Natural killer cell treated with Interleukin-12 subunit alpha and Interleukin-12 subunit beta and Interleukin-15 and Interleukin-18, amount 100 ng/mL, for 72 hours (primary cell): ENCODE results near the gene ATP6V0D1. TPM values are rescaled to one million over a fixed set of nuclear protein-coding genes. Genes with fewer than 3 reads are reported as not detected.

Experiments used
- ATAC-seq, 2 donors: fragments of 150-1000 bp; cut with Tn5 transposase in 1 of 2; sonication (Bioruptor Pico), chemical (Tn5 transposase) in 1 of 2; 2 replicates each; pipeline ENCODE4 v1.10.0; 2021
- DNase-seq: peaks from one replicate; pipeline ENCODE4 v3.0.0; 2022; ENCODE audit warnings: low spot score
- H3K27ac Mint-ChIP-seq, 2 donors: 1 replicate in 1 of 2; 2 replicates in 1 of 2; pipeline ENCODE4 v1.8.0; 2022; ENCODE audit warnings: mixed read lengths in 2 of 2, mild to moderate bottlenecking in 1 of 2, moderate library complexity in 1 of 2
- H3K27me3 Mint-ChIP-seq, 2 donors: 1 replicate in 1 of 2; 2 replicates in 1 of 2; pipeline ENCODE4 v1.8.0; 2022; ENCODE audit warnings: mixed read lengths in 2 of 2
- H3K36me3 Mint-ChIP-seq: one replicate; pipeline ENCODE4 v1.8.0; 2022; ENCODE audit warnings: mixed read lengths
- H3K4me1 Mint-ChIP-seq, 2 donors: 1 replicate in 1 of 2; 2 replicates in 1 of 2; pipeline ENCODE4 v1.8.0; 2022; ENCODE audit warnings: low read depth in 2 of 2, mixed read lengths in 2 of 2, mild to moderate bottlenecking in 1 of 2
- H3K4me3 Mint-ChIP-seq: one replicate; pipeline ENCODE4 v1.8.0; 2022; ENCODE audit warnings: mixed read lengths
- H3K9me3 Mint-ChIP-seq: 2 replicates; pipeline ENCODE4 v1.8.0; 2022; ENCODE audit warnings: mixed read lengths
- total RNA-seq, 2 donors: library from RNA; stranded (reverse); gene quantifications; one replicate each; pipeline ENCODE4 v1.2.3, GENCODE V29; 2022

Gene ATP6V0D1
- total RNA-seq, 2 donors from 2014 or later: 66.9 to 85.5 TPM

DNA sequence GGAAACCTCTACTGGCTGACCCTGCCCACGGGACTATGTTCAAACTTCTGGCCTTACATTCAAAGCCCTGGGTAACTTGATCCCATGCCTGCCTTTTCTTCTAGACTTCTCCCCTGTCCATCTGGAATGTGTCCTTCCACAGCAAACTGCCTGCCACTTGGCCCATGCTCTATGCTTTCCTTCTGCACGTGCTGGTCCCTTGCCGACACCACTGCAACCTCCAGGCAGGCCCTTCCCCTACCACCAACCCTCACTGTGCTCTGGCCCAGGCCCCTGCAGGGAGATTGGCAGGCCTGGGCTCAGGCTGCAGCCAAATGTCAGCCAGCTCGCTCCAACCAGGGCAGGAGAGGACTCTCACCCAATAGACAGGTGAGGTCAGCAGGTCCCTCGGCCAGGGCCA lies 39.0 kb downstream of the ATP6V0D1 start:
- H3K36me3 Mint-ChIP-seq: peaks cover 6% of the 10 kb centered on the region
- H3K27ac Mint-ChIP-seq: no peak overlapping the region
- DNase-seq: no peak
- ATAC-seq: no peak
- no peaks in the 10 kb centered on the region for H3K9me3 Mint-ChIP-seq
- no peaks in the 10 kb centered on the region for H3K27me3 Mint-ChIP-seq
- no peak overlapping the region for H3K4me3 Mint-ChIP-seq
- H3K4me1 Mint-ChIP-seq: peaks cover 17 to 33% of the 10 kb centered on the region in 2 donors

DNA sequence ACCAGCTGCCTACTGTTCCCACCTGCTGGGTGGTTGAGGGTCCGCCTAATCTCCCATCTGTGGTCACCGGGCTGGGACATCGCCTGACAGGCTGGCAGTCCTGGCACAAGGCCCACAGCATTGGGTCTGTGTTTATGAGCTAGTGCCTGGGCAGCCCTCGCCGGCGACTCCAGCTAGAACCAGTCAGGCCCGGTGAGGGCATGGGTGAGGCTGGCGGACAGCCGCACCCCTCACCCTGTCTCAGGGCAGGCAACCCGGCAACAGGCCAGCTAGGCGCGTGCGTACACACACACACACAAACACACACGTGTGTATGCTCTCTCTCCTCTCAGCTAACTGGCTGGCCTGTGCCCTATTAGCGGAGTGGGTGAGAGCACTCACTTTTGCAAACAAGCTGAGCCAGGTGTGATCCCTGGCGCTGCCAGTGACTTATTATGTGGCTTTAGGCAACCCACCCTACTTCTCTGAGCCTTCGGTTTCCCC lies 39.6 kb downstream of the ATP6V0D1 start:
- ATAC-seq (no peak), DNase-seq (no peak)
- Mint-ChIP-seq H3K27me3 (no peaks in the 10 kb centered on the region), H3K27ac (no peak overlapping the region), H3K36me3 (peaks cover 6% of the 10 kb centered on the region), H3K4me1 (peaks cover 17 to 30% of the 10 kb centered on the region in 2 donors), H3K4me3 (no peak overlapping the region), H3K9me3 (no peaks in the 10 kb centered on the region)

DNA sequence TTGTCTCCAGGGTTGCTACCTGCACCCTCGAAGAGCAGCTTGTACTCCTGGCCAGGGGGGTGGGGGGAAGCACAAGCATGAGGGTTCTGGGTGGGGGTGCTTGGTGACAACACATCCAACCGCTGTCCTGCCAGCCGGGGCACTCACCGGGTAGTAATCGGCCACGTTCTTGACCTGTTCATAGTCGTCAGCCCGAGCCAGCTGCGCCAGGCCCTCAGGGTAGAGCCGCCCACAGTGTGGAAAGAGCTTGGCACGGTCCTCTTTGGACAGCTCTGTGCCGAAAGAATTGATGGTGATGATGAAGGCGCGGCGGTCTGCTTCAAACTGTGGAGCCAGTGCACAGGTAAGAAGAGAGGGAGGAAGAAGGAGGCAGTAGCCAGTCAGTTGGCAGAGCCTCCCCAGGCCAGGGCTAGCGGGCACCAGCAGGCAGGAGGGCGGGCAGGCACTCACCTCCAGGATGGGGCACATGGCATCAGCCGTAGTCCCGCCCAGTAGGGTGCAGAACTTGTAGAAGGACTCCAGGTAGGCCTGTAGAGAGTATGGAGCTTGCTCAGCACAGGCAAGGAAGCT lies 42.0 kb downstream of the ATP6V0D1 start:
- no peak for ATAC-seq
- Mint-ChIP-seq H3K27ac (no peak overlapping the region), H3K9me3 (no peaks in the 10 kb centered on the region), H3K27me3 (no peaks in the 10 kb centered on the region), H3K4me1 (peaks cover 17 to 27% of the 10 kb centered on the region in 2 donors), H3K4me3 (no peak overlapping the region), H3K36me3 (peaks cover 6% of the 10 kb centered on the region)
- DNase-seq: no peak

DNA sequence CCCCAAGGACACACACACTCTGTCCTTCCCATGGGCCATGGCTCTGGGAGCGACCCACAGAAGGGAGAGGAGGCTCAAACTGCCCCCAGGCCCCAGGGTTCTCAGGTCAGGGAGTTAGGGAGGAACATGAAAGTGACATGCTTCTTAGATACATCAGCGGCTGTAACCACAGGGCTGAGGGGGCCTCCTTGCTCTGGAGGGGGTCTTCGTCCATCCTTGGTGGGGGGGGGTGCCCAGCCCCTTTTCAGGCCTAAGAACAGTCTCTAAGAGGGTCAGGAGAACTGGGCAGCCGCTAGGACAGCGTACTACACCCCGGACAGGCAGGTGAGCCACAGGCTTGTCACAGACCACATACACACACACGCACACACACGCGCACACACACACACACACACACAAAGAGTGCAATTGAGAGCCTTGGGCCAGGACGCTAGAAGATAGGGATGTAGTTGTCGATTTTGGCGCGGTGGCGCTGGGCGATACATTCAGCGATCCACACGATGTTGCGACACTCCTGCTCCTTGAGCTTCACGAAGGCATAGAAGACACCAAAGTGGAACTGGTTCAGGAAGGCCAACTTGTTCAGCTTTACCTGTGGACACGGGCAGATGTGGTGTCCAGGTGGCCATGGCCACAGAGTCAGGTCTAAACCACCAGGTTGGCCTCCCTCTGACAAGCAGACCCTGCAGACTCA lies 42.7 kb downstream of the ATP6V0D1 start:
- H3K4me1 Mint-ChIP-seq: peaks cover 17 to 24% of the 10 kb centered on the region in 2 donors
- H3K4me3 Mint-ChIP-seq: peak overlapping the region; percentile 31
- no peaks in the 10 kb centered on the region for H3K9me3 Mint-ChIP-seq
- peak overlapping the region in 1 of 2 donors; percentile 75 for H3K27ac Mint-ChIP-seq
- peaks cover 0 to 2% of the 10 kb centered on the region in 2 donors for H3K27me3 Mint-ChIP-seq
- no peak for DNase-seq
- peaks cover 6% of the 10 kb centered on the region for H3K36me3 Mint-ChIP-seq
- ATAC-seq: no peak

DNA sequence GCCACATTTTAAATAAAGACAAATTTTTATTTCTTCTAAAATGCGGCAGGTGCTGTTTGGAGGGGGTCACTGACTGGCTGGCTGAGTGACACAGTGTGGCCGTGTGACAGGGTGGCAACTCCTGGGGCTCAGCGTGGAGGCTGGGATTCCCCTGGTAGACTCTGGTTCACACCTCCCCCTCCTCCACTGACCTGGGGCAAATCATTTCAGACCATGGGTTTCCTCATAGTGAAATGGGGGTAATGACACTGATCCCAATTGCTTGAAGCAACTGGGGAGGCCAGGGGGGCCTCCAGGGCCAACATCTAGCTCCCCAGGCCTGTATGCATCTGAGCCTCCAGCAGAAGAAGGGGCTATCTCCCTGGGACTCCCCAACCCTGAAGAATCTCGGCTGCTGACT lies 43.4 kb downstream of the ATP6V0D1 start:
- Mint-ChIP-seq H3K36me3 (peaks cover 6% of the 10 kb centered on the region), H3K4me1 (peaks cover 17 to 24% of the 10 kb centered on the region in 2 donors), H3K4me3 (peak overlapping the region; percentile 31), H3K27ac (peak overlapping the region in 1 of 2 donors; percentile 75), H3K27me3 (peaks cover under 1 to 4% of the 10 kb centered on the region in 2 donors), H3K9me3 (no peaks in the 10 kb centered on the region)
- ATAC-seq: peak; percentile 89 to 92
- peak; percentile 83 for DNase-seq

DNA sequence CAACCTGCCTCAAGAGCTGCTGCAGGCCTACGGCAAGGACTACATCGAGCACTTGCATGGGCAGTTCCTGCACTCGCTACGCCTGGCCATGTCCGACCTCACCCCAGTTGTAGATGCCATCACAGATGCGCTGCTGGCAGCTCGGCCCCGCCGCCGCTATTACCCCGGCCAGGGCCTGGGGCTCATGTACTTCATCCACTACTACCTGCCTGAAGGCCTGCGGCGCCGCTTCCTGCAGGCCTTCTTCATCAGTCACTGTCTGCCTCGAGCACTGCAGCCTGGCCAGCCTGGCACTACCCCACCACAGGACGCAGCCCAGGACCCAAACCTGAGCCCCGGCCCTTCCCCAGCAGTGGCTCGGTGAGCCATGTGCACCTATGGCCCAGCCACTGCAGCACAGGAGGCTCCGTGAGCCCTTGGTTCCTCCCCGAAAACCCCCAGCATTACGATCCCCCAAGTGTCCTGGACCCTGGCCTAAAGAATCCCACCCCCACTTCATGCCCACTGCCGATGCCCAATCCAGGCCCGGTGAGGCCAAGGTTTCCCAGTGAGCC lies 44.2 kb downstream of the ATP6V0D1 start:
- Mint-ChIP-seq H3K27me3 (peaks cover 6 to 7% of the 10 kb centered on the region in 2 donors), H3K36me3 (peaks cover 6% of the 10 kb centered on the region), H3K4me1 (peaks cover 17 to 22% of the 10 kb centered on the region in 2 donors), H3K4me3 (no peak overlapping the region), H3K9me3 (no peaks in the 10 kb centered on the region), H3K27ac (peak overlapping the region in 1 of 2 donors; percentile 75)
- no peak for DNase-seq
- no peak for ATAC-seq

DNA sequence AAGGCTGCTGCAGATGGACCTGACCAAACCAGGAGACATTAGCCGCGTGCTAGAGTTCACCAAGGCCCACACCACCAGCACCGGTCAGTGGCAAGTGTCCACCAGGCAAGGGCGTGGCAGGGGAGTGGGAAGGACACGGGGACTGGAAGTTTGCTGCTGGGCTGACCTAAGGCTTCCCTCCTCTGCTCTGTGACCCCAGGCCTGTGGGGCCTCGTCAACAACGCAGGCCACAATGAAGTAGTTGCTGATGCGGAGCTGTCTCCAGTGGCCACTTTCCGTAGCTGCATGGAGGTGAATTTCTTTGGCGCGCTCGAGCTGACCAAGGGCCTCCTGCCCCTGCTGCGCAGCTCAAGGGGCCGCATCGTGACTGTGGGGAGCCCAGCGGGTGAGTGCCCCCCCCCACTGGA lies 45.2 kb downstream of the ATP6V0D1 start:
- Mint-ChIP-seq H3K36me3 (peaks cover 6% of the 10 kb centered on the region), H3K27me3 (peaks cover 6 to 7% of the 10 kb centered on the region in 2 donors), H3K4me3 (no peak overlapping the region), H3K4me1 (peaks cover 17 to 22% of the 10 kb centered on the region in 2 donors), H3K27ac (no peak overlapping the region), H3K9me3 (no peaks in the 10 kb centered on the region)
- no peak for DNase-seq
- ATAC-seq: no peak

DNA sequence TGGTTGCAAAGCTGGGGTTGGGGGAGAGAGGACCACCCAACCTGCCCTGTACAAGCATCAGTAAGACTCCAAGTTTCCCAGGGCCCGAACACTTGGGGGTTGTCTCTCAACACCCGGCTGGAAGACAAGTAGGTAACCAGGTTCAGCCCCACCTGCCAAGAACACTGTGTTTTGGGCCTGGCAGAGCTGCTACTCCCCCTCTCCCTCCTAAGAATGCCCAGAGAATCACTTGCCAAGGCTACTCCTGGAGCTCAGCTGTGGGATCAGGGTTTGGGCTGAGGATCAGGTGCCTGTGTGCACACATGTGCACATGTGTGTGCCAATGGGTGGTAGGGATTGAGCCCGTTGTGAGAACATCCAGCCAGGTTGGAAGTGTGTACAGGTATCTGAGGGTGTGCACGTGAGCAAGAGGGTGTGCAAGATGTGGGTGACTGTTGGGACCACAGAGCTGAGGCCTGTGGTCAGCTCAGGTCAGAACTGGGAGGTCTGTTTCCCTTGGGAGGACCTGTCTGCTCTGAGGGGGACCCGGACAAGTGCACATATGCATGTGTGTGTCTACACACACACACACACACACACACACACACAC lies 47.7 kb downstream of the ATP6V0D1 start:
- no peak for DNase-seq

DNA sequence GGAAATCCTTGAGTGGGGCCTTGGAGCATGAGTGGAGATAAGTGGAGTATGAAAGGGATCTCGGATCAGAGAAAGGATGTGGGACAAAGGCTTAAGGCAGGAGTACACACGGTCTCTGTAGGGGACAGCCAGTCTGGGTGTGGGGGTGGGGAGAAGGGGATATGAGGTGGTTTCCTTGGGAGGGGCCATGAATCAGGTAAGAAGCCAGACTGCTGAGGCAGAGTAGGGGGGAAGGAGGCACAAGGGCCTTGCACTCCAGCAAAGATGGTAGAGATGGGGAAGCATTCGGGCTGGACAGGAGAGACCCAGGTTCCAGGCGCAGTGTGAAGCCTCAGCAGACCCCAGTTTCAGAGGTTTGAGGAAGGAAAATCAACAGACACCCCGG lies 48.5 kb downstream of the ATP6V0D1 start:
- Mint-ChIP-seq H3K36me3 (no peaks in the 10 kb centered on the region), H3K9me3 (no peaks in the 10 kb centered on the region), H3K27me3 (peaks cover 17 to 23% of the 10 kb centered on the region in 2 donors), H3K27ac (no peak overlapping the region), H3K4me3 (no peak overlapping the region), H3K4me1 (peaks cover 10 to 17% of the 10 kb centered on the region in 2 donors)
- no peak for DNase-seq
- ATAC-seq: no peak

More for the DNA sequence above, 47.7 kb downstream of the ATP6V0D1 start:
- no peak overlapping the region for H3K4me3 Mint-ChIP-seq
- no peak overlapping the region for H3K27ac Mint-ChIP-seq
- H3K9me3 Mint-ChIP-seq: no peaks in the 10 kb centered on the region
- peaks cover 15 to 21% of the 10 kb centered on the region in 2 donors for H3K4me1 Mint-ChIP-seq
- peaks cover 17 to 23% of the 10 kb centered on the region in 2 donors for H3K27me3 Mint-ChIP-seq
- no peaks in the 10 kb centered on the region for H3K36me3 Mint-ChIP-seq
- ATAC-seq: no peak

DNA sequence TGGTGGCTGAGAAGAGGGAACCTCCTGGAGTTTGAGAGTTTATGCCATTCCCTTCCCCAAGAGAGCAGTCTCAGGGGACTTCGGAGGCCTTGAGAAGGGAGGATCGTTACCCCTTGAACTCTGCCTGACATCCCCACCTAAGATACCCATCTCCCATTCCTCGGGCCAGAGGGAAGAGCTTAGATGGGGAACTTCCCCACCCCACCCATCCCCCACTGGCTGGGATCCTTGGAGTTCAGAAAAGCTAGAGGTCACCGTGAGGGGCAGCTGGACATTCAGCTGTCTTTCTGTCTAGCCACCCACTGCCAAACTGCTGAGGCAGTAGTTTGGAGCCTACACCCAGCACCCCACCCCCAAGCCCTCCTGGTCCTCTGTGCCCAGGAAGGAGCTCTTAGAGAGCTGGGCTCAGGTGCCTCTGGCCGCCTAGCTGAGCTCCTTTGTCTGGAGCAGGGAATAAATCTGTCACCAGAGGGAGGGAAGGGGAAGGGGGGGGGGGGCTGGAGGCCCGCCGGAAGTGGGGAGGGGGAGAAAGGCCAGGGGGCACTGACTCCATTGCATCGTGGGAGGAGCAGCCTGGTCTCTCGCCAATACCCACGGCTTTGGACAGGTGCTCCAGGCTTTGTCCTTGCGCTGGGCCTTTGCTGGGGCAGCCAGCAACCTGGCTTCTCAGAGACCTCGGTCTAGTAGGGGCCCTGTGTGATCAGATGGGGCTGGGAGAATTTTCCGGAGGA lies 49.0 kb downstream of the ATP6V0D1 start:
- H3K36me3 Mint-ChIP-seq: no peaks in the 10 kb centered on the region
- DNase-seq: no peak
- ATAC-seq: no peak
- no peak overlapping the region for H3K27ac Mint-ChIP-seq
- no peak overlapping the region for H3K4me3 Mint-ChIP-seq
- H3K27me3 Mint-ChIP-seq: peaks cover 23 to 26% of the 10 kb centered on the region in 2 donors
- peaks cover 4 to 12% of the 10 kb centered on the region in 2 donors for H3K4me1 Mint-ChIP-seq
- H3K9me3 Mint-ChIP-seq: no peaks in the 10 kb centered on the region

DNA sequence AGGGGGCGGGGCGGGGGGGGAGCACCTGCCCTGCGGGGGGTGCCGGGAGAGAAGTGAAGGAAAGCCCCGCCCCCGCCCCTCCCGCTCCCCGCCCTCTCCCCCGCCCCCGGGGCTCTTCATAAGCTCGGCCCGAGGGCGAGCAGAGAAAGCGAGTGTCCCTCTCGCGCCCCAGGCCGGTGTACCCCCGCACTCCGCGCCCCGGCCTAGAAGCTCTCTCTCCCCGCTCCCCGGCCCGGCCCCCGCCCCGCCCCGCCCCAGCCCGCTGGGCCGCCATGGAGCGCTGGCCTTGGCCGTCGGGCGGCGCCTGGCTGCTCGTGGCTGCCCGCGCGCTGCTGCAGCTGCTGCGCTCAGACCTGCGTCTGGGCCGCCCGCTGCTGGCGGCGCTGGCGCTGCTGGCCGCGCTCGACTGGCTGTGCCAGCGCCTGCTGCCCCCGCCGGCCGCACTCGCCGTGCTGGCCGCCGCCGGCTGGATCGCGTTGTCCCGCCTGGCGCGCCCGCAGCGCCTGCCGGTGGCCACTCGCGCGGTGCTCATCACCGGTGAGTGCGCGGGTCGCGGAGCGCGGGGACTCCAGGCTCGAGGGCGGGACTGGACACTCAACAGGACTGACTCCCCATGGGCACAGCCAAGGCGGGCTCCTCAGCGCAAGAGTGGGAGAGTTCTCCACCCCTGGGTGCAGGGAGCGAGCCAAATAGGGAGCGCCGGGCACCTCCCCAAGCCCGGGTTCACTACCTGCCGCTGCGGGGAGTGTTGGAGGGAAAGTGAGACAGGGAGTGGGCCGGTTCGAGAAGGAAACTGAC lies 49.8 kb downstream of the ATP6V0D1 start, which contains the start of gene HSD11B2:
TSS of gene HSD11B2 (plus strand) at position 145 of the 798 bp plus-strand sequence. CDS start at position 273, 128 bp downstream.
- peak within 1 kb of the TSS; percentile 78 for H3K4me3 Mint-ChIP-seq
- peaks cover 4 to 10% of the 10 kb centered on the region in 2 donors for H3K4me1 Mint-ChIP-seq
- H3K27ac Mint-ChIP-seq: no peak within 1 kb of the TSS
- H3K27me3 Mint-ChIP-seq: peaks cover 28 to 29% of the 10 kb centered on the region in 2 donors
- ATAC-seq (peak; percentile 64 to 77), DNase-seq (no peak)
- H3K9me3 Mint-ChIP-seq: no peaks in the 10 kb centered on the region
- no peaks in the 10 kb centered on the region for H3K36me3 Mint-ChIP-seq

DNA sequence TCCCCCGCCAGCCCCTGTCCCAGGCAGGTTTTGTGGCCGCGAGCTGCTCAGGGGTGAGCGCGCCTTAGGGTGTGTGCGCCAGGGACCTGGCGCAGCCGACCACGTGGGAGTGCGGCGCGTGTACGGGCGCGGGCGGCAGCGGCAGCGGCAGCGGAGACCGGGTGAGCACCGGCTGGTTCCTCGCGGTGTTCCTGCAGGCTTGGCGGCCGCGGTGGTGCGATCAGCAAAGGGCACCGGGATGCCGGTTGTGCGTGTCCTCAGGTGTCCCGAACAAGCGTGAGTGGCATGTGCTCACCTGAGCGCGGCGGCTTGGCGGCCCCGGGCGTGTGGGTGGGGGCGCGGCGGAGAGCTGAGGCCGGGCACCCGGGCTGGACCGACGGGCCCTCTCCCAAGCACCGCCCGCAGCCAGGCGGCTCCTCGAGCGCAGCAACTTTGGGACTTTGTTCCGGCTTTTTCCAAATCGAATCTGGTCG lies 50.4 kb downstream of the ATP6V0D1 start:
- no peak overlapping the region for H3K27ac Mint-ChIP-seq
- H3K4me1 Mint-ChIP-seq: peaks cover 4 to 8% of the 10 kb centered on the region in 2 donors
- ATAC-seq (peak; percentile 36 to 41), DNase-seq (no peak)
- no peaks in the 10 kb centered on the region for H3K36me3 Mint-ChIP-seq
- peak overlapping the region; percentile 78 for H3K4me3 Mint-ChIP-seq
- H3K27me3 Mint-ChIP-seq: peaks cover 28 to 29% of the 10 kb centered on the region in 2 donors
- no peaks in the 10 kb centered on the region for H3K9me3 Mint-ChIP-seq
